Measurements from ENCODE around the gene TASL.
"Not testable (repeated sequence)": the region's sequence is repeated elsewhere in the genome, so short reads cannot be mapped to it uniquely, and the experiment has no call there.

Gene TASL

DNA sequence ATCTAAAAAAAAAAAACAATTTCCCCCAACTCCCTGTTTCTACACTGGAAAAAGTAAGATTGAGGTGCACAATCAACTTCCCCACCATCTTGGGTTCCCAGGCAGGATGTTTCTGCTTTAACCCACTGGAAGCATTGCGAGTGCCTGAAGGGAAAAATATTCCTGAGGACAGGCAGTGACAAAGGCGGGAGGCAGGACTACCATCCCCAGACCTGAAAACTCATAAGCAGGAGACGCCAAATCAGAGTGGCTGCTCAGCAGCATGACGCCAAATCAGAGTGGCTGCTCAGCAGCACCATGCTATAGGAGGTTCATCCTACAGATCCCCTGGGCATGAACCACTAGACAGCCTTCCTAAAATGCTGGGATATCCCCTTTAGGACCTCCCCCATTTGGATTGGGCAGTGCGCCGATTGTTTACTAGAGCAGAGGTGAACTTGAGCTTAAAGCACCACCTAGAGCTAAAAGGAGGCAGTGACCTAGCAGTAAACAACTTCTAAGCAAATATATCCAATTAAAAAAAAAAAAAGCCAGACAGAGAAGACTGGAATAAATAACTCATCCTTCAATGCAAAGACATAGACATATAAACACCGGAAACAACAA is 40.7 kb upstream of the TASL start:
- H3K27me3 Mint-ChIP-seq (ENCODE audit: low read depth): no peaks in the 10 kb centered on the region
- TF ChIP-seq CTCF (IDR thresholded peaks at IDR 0.05; ENCODE audit: unreplicated experiment in 3 of 3): no peak
- no peak overlapping the region for H3K4me3 Mint-ChIP-seq
- no peak overlapping the region for H3K27ac Mint-ChIP-seq
- peaks cover 5% of the 10 kb centered on the region for H3K36me3 Mint-ChIP-seq (ENCODE audit: low read depth)
- no peaks in the 10 kb centered on the region for H3K4me1 Mint-ChIP-seq
- H3K9me3 Mint-ChIP-seq: peaks cover 26% of the 10 kb centered on the region

DNA sequence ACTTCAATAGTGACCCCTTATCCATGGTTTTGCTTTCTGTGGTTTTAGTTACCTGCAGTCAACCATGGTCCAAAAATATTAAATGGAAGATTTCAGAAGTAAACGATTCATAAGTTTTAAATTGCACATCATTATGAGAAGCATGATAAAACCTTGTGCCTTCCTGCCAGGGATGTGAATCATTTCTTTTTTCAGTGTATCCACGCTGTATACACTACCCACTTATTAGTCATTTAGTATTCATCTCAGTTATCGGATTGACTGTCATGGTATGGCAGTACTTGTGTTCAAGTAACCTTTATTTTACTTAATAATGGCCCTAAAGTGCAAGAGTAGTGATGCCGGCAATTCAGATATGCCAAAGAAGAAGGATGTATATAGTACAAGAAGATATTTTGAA is 37.7 kb upstream of the TASL start:
- Mint-ChIP-seq H3K4me3 (no peak overlapping the region), H3K36me3 (ENCODE audit: low read depth) (no peaks in the 10 kb centered on the region), H3K4me1 (no peaks in the 10 kb centered on the region), H3K27ac (no peak overlapping the region), H3K9me3 (peaks cover 10% of the 10 kb centered on the region), H3K27me3 (ENCODE audit: low read depth) (no peaks in the 10 kb centered on the region)
- no peak for TF ChIP-seq CTCF (IDR thresholded peaks at IDR 0.05; ENCODE audit: unreplicated experiment in 3 of 3)

DNA sequence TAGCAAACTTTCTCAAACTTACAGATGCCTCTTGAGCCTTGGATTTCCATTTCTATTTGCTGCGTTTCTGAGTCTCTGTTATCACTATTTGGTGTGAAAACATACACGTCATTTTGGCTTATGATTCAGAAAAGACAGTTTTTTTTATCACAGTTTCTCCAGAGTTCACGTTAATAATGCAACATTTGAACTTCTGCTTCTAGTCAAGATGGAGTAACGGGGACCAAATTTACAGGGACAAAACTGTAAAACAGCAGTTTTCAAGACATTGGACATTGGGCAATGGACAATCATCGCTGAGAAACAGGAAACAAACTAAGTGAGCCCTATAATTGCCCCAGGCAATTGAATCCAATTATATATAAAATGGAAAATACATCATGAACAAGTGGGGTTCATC is 36.2 kb upstream of the TASL start:
- Mint-ChIP-seq H3K36me3 (ENCODE audit: low read depth) (no peaks in the 10 kb centered on the region), H3K4me3 (no peak overlapping the region), H3K27ac (no peak overlapping the region), H3K9me3 (peaks cover 8% of the 10 kb centered on the region), H3K27me3 (ENCODE audit: low read depth) (no peaks in the 10 kb centered on the region), H3K4me1 (no peaks in the 10 kb centered on the region)
- TF ChIP-seq CTCF (IDR thresholded peaks at IDR 0.05; ENCODE audit: unreplicated experiment in 3 of 3): no peak

GRCh38 chrX:30612250-30612655 is 34.7 kb upstream of the TASL start:
- no peak for TF ChIP-seq CTCF (IDR thresholded peaks at IDR 0.05; ENCODE audit: unreplicated experiment in 3 of 3)
- Mint-ChIP-seq H3K27ac (no peak overlapping the region), H3K9me3 (peaks cover 8% of the 10 kb centered on the region), H3K4me3 (no peak overlapping the region), H3K27me3 (ENCODE audit: low read depth) (no peaks in the 10 kb centered on the region), H3K36me3 (ENCODE audit: low read depth) (no peaks in the 10 kb centered on the region), H3K4me1 (no peaks in the 10 kb centered on the region)

DNA sequence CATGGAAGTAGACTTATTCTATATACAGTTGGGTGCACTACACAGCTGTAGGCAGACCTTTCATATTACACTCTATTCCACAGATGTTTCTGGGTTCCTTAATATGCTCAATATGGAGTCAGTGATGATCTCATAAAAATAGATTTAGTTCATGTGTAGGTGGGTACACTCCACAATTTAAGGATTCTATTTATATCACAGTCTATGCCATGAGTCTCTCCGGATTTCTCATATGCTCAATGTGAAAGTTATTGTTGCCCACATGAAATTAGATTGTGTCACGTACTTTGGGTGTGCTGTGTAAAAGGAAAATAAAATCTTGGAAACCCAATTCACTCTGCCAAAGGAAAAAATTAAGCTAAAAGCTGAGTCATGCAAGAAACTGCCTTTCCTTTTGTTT is 32.5 kb upstream of the TASL start:
- TF ChIP-seq CTCF (IDR thresholded peaks at IDR 0.05; ENCODE audit: unreplicated experiment in 3 of 3): no peak
- Mint-ChIP-seq H3K9me3 (no peaks in the 10 kb centered on the region), H3K27ac (no peak overlapping the region), H3K4me1 (no peaks in the 10 kb centered on the region), H3K27me3 (ENCODE audit: low read depth) (no peaks in the 10 kb centered on the region), H3K4me3 (no peak overlapping the region), H3K36me3 (ENCODE audit: low read depth) (no peaks in the 10 kb centered on the region)

- TF ChIP-seq CTCF (IDR thresholded peaks at IDR 0.05; ENCODE audit: unreplicated experiment in 3 of 3): no peak
- no peak overlapping the region for H3K4me3 Mint-ChIP-seq
- no peaks in the 10 kb centered on the region for H3K27me3 Mint-ChIP-seq (ENCODE audit: low read depth)
- no peak overlapping the region for H3K27ac Mint-ChIP-seq
- H3K4me1 Mint-ChIP-seq: no peaks in the 10 kb centered on the region
- no peaks in the 10 kb centered on the region for H3K36me3 Mint-ChIP-seq (ENCODE audit: low read depth)
- peaks cover 10% of the 10 kb centered on the region for H3K9me3 Mint-ChIP-seq
Observed at GRCh38 chrX:30607155-30607554, 29.6 kb upstream of the TASL start.

- not testable (repeated sequence) for H3K27me3 Mint-ChIP-seq (ENCODE audit: low read depth); H3K36me3 Mint-ChIP-seq (ENCODE audit: low read depth); H3K9me3 Mint-ChIP-seq; H3K27ac Mint-ChIP-seq; H3K4me3 Mint-ChIP-seq; H3K4me1 Mint-ChIP-seq
Observed at GRCh38 chrX:30600269-30601176, 23.0 kb upstream of the TASL start.
